Vagina (tissue), 2 donors: ENCODE results near the gene MDM1. TPM values are rescaled to one million over a fixed set of nuclear protein-coding genes. Genes with fewer than 3 reads are reported as not detected.

Experiments used
- DNase-seq, 2 donors: peaks; one replicate each; pipeline ENCODE4 v3.0.0-alpha.2; 2017; ENCODE audit errors: extremely low spot score in 2 of 2
- H3K27ac ChIP-seq: fragments of 200-600 bp; sonication (generic); one replicate; pipeline ENCODE4 v1.5.1; 2019
- H3K27me3 ChIP-seq: fragments of 200-600 bp; sonication (generic); one replicate; pipeline ENCODE4 v1.5.1; 2019
- H3K36me3 ChIP-seq, 2 donors: fragments of 200-600 bp; sonication (generic); one replicate each; pipeline ENCODE4 v1.5.1; 2017 to 2019
- H3K4me1 ChIP-seq: fragments of 200-600 bp; sonication (generic); one replicate; pipeline ENCODE4 v1.5.1; 2019
- H3K4me3 ChIP-seq, 2 donors: fragments of 200-600 bp; sonication (generic); 1 replicate in 1 of 2; 2 replicates in 1 of 2; pipeline ENCODE4 v1.5.1; 2016 to 2019
- H3K9me3 ChIP-seq: fragments of 200-600 bp; sonication (generic); one replicate; pipeline ENCODE4 v1.5.1; 2019
- CTCF ChIP-seq, 3 experiments: fragments of 450-650 bp in 2 of 3; fragments of 200-600 bp in 1 of 3; sonication (generic) in 1 of 3; IDR thresholded peaks; one replicate each; pipeline ENCODE4 v1.5.1; 2017 to 2019; ENCODE audit warnings: antibody characterized with exemption in 3 of 3, mild to moderate bottlenecking in 2 of 3, moderate library complexity in 2 of 3
- POLR2A ChIP-seq, 2 donors: fragments of 450-650 bp; IDR thresholded peaks; one replicate each; pipeline ENCODE4 v1.6.1; 2017; ENCODE audit warnings: antibody characterized with exemption in 2 of 2, mild to moderate bottlenecking in 2 of 2, moderate library complexity in 2 of 2
- POLR2AphosphoS5 ChIP-seq, 2 donors: sonication (generic); formaldehyde crosslinking; IDR thresholded peaks; one replicate each; pipeline ENCODE4 v1.9.0; 2017; ENCODE audit warnings: antibody characterized with exemption in 2 of 2, mild to moderate bottlenecking in 2 of 2, low read depth in 1 of 2; ENCODE audit not compliant: insufficient read depth in 1 of 2
- intact Hi-C: fragments of 100-400 bp; cut with DNase I; formaldehyde crosslinking; loops from one replicate; pipeline ENCODE4 v1.15.1; 2023
- total RNA-seq: library from RNA; depleted of rRNA; stranded (reverse); fragments of >200 nt; gene quantifications from one replicate; pipeline ENCODE4 v1.2.3, GENCODE V29; 2016

The MDM1 gene
- total RNA-seq, 1 donor from 2014 or later: 30.0 TPM

- intact Hi-C loops: no loop called here
- peaks cover 20% of the 10 kb centered on the region for H3K4me1 ChIP-seq
- H3K9me3 ChIP-seq: no peaks in the 10 kb centered on the region
Measured at GRCh38 chr12:68335462-68335861, 3.3 kb upstream of the MDM1 start.

GRCh38 chr12:68334132-68334531 lies 2.0 kb upstream of the MDM1 start:
- H3K27ac ChIP-seq: no peak overlapping the region
- no peaks in the 10 kb centered on the region for H3K9me3 ChIP-seq
- H3K4me1 ChIP-seq: peaks cover 20% of the 10 kb centered on the region
- no peaks in the 10 kb centered on the region for H3K27me3 ChIP-seq
- intact Hi-C loops: no loop called here
- H3K4me3 ChIP-seq: no peak overlapping the region
- H3K36me3 ChIP-seq: no peaks in the 10 kb centered on the region
- no peak for DNase-seq
- TF ChIP-seq POLR2A (IDR thresholded peaks at IDR 0.05) (no peak), CTCF (IDR thresholded peaks at IDR 0.05) (no peak), POLR2AphosphoS5 (IDR thresholded peaks at IDR 0.05; ENCODE audit: insufficient read depth in 1 of 2, low read depth in 1 of 2) (no peak)

More at GRCh38 chr12:68335462-68335861, 3.3 kb upstream of the MDM1 start:
- no peak for DNase-seq
- Histone ChIP-seq H3K4me3 (no peak overlapping the region), H3K27ac (no peak overlapping the region), H3K36me3 (no peaks in the 10 kb centered on the region), H3K27me3 (no peaks in the 10 kb centered on the region)
- TF ChIP-seq POLR2A (IDR thresholded peaks at IDR 0.05) (no peak), POLR2AphosphoS5 (IDR thresholded peaks at IDR 0.05; ENCODE audit: insufficient read depth in 1 of 2, low read depth in 1 of 2) (no peak), CTCF (IDR thresholded peaks at IDR 0.05) (no peak)

DNA sequence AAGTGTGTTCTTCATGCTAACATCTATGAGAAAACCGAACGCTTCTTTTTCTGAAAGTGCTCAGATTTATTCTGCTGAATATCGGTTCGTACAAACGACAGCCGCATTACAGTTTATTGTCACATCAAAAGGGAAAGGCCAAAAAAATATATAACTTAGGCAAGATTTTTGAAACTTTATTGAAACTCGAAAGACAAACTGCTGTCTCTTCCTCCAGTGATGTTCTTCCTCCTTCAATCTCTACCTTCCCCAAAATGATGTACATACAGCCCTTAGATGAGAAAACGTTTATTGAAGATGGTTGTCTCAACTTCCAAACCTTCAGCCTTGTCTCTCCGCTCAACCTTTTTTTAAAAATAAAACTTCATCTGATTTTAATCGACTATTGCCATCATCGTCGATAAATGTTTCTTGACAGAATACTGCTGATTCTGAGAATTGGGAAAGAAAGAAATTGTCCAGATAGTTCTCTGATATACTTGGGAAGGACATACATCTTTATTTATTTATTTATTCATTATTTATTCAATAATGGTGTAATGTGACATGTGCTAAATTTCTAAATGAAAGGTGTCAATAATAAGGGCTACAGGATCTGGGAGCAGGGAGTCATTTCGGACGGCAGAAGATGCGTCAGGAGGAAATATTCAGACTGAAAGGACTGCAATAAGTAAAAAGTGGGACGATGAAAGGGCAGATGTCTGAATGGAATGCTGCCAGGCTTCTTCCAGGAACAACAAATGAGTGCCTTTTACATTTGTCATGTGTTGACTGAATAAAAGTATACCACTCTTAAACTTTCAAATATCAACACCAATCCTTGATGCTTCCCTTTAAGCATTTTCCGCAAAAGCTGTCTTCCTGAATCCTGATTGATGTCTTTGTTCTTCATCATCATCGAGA lies 817 bp upstream of the MDM1 start:
- no peaks in the 10 kb centered on the region for H3K9me3 ChIP-seq
- DNase-seq: no peak
- no peaks in the 10 kb centered on the region for H3K36me3 ChIP-seq
- intact Hi-C loops: no loop called here
- TF ChIP-seq CTCF (IDR thresholded peaks at IDR 0.05) (no peak), POLR2AphosphoS5 (IDR thresholded peaks at IDR 0.05; ENCODE audit: insufficient read depth in 1 of 2, low read depth in 1 of 2) (peak in 1 of 2 donors; percentile 6), POLR2A (IDR thresholded peaks at IDR 0.05) (no peak)
- H3K27me3 ChIP-seq: no peaks in the 10 kb centered on the region
- H3K4me3 ChIP-seq: peak overlapping the region; percentile 64 to 87
- peaks cover 20% of the 10 kb centered on the region for H3K4me1 ChIP-seq
- H3K27ac ChIP-seq: peak overlapping the region; percentile 51

- no peaks in the 10 kb centered on the region for H3K27me3 ChIP-seq
- peak overlapping the region; percentile 64 to 87 for H3K4me3 ChIP-seq
- no peaks in the 10 kb centered on the region for H3K9me3 ChIP-seq
- H3K36me3 ChIP-seq: no peaks in the 10 kb centered on the region
- peaks cover 14% of the 10 kb centered on the region for H3K4me1 ChIP-seq
- H3K27ac ChIP-seq: peak overlapping the region; percentile 39
- TF ChIP-seq CTCF (IDR thresholded peaks at IDR 0.05): no peak
- no peak for TF ChIP-seq POLR2AphosphoS5 (IDR thresholded peaks at IDR 0.05; ENCODE audit: insufficient read depth in 1 of 2, low read depth in 1 of 2)
- TF ChIP-seq POLR2A (IDR thresholded peaks at IDR 0.05): no peak
- intact Hi-C loops: no loop called here
- DNase-seq: no peak
Measured at GRCh38 chr12:68331500-68331868, 678 bp downstream of the MDM1 start.

DNA sequence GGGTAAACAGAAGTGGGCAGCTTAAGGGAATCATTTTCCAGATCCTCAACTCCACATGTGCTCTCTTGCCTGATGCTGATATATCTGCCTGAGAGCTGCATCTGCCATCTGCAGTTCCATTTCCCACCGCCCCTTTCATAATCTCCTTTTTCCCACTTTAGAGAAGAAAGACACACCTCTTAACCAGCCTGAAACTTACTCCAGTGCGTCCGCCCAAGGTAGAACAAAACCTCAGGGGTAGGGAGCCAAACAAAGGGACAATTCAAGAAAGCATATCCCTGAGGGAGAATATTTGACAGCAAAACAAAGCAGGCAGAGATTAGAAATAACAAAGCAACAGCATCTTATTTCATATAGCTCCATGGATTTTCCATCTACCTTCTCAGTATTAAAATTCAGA lies 4.3 kb downstream of the MDM1 start:
- Histone ChIP-seq H3K27ac (no peak overlapping the region), H3K9me3 (no peaks in the 10 kb centered on the region), H3K4me3 (no peak overlapping the region), H3K36me3 (peaks cover 0 to 1% of the 10 kb centered on the region in 2 donors), H3K4me1 (peaks cover 14% of the 10 kb centered on the region), H3K27me3 (no peaks in the 10 kb centered on the region)
- no peak for DNase-seq
- intact Hi-C loops: no loop called here
- no peak for TF ChIP-seq POLR2AphosphoS5 (IDR thresholded peaks at IDR 0.05; ENCODE audit: insufficient read depth in 1 of 2, low read depth in 1 of 2)
- no peak for TF ChIP-seq POLR2A (IDR thresholded peaks at IDR 0.05)
- no peak for TF ChIP-seq CTCF (IDR thresholded peaks at IDR 0.05)
